Measurements from ENCODE around the gene RERE. TPM values are rescaled to one million over a fixed set of nuclear protein-coding genes. Genes with fewer than 3 reads are reported as not detected.

The RERE gene
- total RNA-seq, 4 donors from 2014 or later, result 118 to 244 (median 131) TPM

- intact Hi-C loops (cut with DNase I), result no loop called here
- H3K9me3 ChIP-seq, result no peaks in the 10 kb centered on the region
- H3K27ac ChIP-seq, result peak overlapping the region in 1 of 3 donors; percentile 12
- H3K27me3 ChIP-seq, result no peaks in the 10 kb centered on the region
- H3K4me1 ChIP-seq, result peaks cover 0 to 8% of the 10 kb centered on the region in 2 donors
- H3K36me3 ChIP-seq, result no peaks in the 10 kb centered on the region
- TF ChIP-seq POLR2A (IDR thresholded peaks at IDR 0.05), result no peak
- TF ChIP-seq, protein P1, sequence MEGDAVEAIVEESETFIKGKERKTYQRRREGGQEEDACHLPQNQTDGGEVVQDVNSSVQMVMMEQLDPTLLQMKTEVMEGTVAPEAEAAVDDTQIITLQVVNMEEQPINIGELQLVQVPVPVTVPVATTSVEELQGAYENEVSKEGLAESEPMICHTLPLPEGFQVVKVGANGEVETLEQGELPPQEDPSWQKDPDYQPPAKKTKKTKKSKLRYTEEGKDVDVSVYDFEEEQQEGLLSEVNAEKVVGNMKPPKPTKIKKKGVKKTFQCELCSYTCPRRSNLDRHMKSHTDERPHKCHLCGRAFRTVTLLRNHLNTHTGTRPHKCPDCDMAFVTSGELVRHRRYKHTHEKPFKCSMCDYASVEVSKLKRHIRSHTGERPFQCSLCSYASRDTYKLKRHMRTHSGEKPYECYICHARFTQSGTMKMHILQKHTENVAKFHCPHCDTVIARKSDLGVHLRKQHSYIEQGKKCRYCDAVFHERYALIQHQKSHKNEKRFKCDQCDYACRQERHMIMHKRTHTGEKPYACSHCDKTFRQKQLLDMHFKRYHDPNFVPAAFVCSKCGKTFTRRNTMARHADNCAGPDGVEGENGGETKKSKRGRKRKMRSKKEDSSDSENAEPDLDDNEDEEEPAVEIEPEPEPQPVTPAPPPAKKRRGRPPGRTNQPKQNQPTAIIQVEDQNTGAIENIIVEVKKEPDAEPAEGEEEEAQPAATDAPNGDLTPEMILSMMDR (IDR thresholded peaks at IDR 0.05), result no peak
- no peak overlapping the region for H3K4me3 ChIP-seq (replicated peaks in 1 of 3)
- no peak for DNase-seq
- WGBS, 2 donors, result 74% methylated on average over 32 of the region's 32 CpGs
Measured at GRCh38 chr1:8343464-8344001, 473.9 kb downstream of the RERE start.

GRCh38 chr1:8343044-8343443 lies 474.4 kb downstream of the RERE start:
- WGBS, 2 donors, result 70 to 76% methylated on average over 2 to 10 of the region's 11 CpGs
- no peak overlapping the region for H3K4me3 ChIP-seq (replicated peaks in 1 of 3)
- intact Hi-C loops (cut with DNase I), result no loop called here

DNA sequence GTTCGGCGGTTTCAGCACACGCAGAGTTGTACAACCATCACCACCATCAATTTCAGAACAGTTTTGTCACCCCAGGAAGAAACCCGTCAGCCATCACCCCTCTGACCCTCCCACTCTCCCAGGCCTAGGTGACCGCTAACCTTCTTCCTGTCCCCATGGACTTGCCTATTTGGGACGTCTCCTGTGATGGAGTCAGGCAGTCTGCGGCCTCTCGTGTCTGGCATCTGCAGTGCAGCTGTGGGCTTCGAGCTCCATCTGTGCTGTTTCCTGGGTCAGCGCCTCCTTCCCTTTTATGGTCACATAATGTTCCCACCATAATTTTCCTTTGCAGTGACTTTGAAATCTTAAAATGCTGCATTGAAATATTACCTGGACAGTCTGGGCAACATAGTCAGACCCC lies 475.1 kb downstream of the RERE start:
- H3K9me3 ChIP-seq, result no peaks in the 10 kb centered on the region
- intact Hi-C loops (cut with DNase I), result no loop called here
- no peaks in the 10 kb centered on the region for H3K36me3 ChIP-seq
- H3K27me3 ChIP-seq, result no peaks in the 10 kb centered on the region
- TF ChIP-seq, protein P1 (IDR thresholded peaks at IDR 0.05), result no peak
- no peak for TF ChIP-seq POLR2A (IDR thresholded peaks at IDR 0.05)
- H3K4me3 ChIP-seq (replicated peaks in 1 of 3), result no peak overlapping the region
- no peak for DNase-seq
- 92% methylated on average over 10 of the region's 10 CpGs for WGBS, 2 donors
- no peak overlapping the region for H3K27ac ChIP-seq
- H3K4me1 ChIP-seq, result peaks cover 0 to 8% of the 10 kb centered on the region in 2 donors

More at GRCh38 chr1:8343044-8343443, 474.4 kb downstream of the RERE start:
- no peak for DNase-seq
- Histone ChIP-seq H3K27ac (peak overlapping the region in 1 of 3 donors; percentile 44), H3K9me3 (no peaks in the 10 kb centered on the region), H3K36me3 (no peaks in the 10 kb centered on the region), H3K4me1 (peaks cover 0 to 8% of the 10 kb centered on the region in 2 donors), H3K27me3 (no peaks in the 10 kb centered on the region)
- TF ChIP-seq, protein P1 (IDR thresholded peaks at IDR 0.05), result no peak
- no peak for TF ChIP-seq POLR2A (IDR thresholded peaks at IDR 0.05)

DNA sequence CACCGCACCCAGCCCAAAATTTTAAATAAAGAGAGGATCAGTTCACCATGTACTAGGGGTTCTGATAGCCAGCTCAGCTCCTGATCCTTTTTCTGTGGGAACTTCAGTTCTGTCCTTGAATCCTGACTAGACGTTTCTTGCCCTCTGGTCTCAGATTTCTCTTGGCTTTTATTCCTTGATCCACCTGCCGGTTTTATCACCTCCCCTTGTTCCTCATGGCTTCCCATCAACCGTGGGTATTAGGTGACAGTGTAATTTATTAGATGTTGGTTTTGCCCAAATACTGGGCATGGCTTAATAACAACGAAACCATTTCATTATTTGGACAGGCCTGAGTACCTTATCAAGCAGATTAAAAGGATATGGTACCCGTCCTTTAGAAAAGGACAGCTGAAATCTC lies 477.0 kb downstream of the RERE start:
- Histone ChIP-seq H3K27me3 (no peaks in the 10 kb centered on the region), H3K4me3 (replicated peaks in 1 of 3) (no peak overlapping the region), H3K9me3 (no peaks in the 10 kb centered on the region), H3K36me3 (no peaks in the 10 kb centered on the region), H3K27ac (no peak overlapping the region), H3K4me1 (peaks cover 0 to 8% of the 10 kb centered on the region in 2 donors)
- TF ChIP-seq, protein P1 (IDR thresholded peaks at IDR 0.05), result no peak
- TF ChIP-seq POLR2A (IDR thresholded peaks at IDR 0.05), result no peak
- DNase-seq, result no peak
- intact Hi-C loops (cut with DNase I), result no loop called here
- WGBS, 2 donors, result 91 to 92% methylated on average over 6 of the region's 6 CpGs

GRCh38 chr1:8339203-8339600 lies 478.2 kb downstream of the RERE start:
- TF ChIP-seq POLR2A (IDR thresholded peaks at IDR 0.05), result no peak
- TF ChIP-seq, protein P1 (IDR thresholded peaks at IDR 0.05), result no peak
- no peak overlapping the region for H3K4me3 ChIP-seq (replicated peaks in 1 of 3)
- H3K27me3 ChIP-seq, result no peaks in the 10 kb centered on the region
- H3K27ac ChIP-seq, result no peak overlapping the region
- peaks cover 0 to 8% of the 10 kb centered on the region in 2 donors for H3K4me1 ChIP-seq
- DNase-seq, result no peak
- no peaks in the 10 kb centered on the region for H3K36me3 ChIP-seq
- 90 to 93% methylated on average over 8 to 13 of the region's 13 CpGs for whole genome bisulfite sequencing, 2 donors
- intact Hi-C loops (cut with DNase I), result no loop called here
- no peaks in the 10 kb centered on the region for H3K9me3 ChIP-seq

Measured in thyroid gland (tissue), 4 donors.